PC-9 (cell line): ENCODE results near the gene CTPS2. TPM values are rescaled to one million over a fixed set of nuclear protein-coding genes. Genes with fewer than 3 reads are reported as not detected.

ENCODE experiments used
- BruUV-seq: library from RNA; stranded (reverse); fragments of 400-500 nt; replicated peaks from 2 replicates; lab custom pipeline; 2021; lab: Mats Ljungman, UMichigan
- CTCF ChIA-PET: fragments of 300-600 bp; sonication (Branson Sonifier 250); formaldehyde crosslinking; loops from one replicate; lab custom pipeline; 2022; ENCODE audit warnings: antibody characterized with exemption; lab: Charles Lee
- POLR2A ChIA-PET: fragments of 300-600 bp; sonication (Branson Sonifier 250); formaldehyde crosslinking; loops from one replicate; lab custom pipeline; 2022; ENCODE audit warnings: antibody characterized with exemption; ENCODE audit not compliant: unreplicated experiment; lab: Charles Lee
- DNase-seq, 2 experiments: peaks; one replicate each; pipeline versions ENCODE4 v3.0.0 to v3.0.0-alpha.2; 2015 to 2022; ENCODE audit warnings: mixed read lengths in 1 of 2
- H2AFZ ChIP-seq: fragments of 200-600 bp; sonication (generic); 2 replicates; pipeline ENCODE4 v1.8.1; 2017; ENCODE audit warnings: antibody characterized with exemption
- H3F3A ChIP-seq: fragments of 200-600 bp; sonication (generic); 2 replicates; pipeline ENCODE4 v1.8.1; 2017; ENCODE audit warnings: antibody characterized with exemption, mild to moderate bottlenecking, low read depth; ENCODE audit not compliant: insufficient read depth
- H3K27ac ChIP-seq: fragments of 200-600 bp; sonication (generic); 2 replicates; pipeline ENCODE4 v1.6.1; 2016; ENCODE audit warnings: mixed run types
- H3K27me3 ChIP-seq: fragments of 200-600 bp; sonication (generic); 2 replicates; pipeline ENCODE4 v1.6.1; 2016; ENCODE audit warnings: low read depth, mixed run types; ENCODE audit not compliant: insufficient read depth
- H3K36me3 ChIP-seq: fragments of 200-600 bp; sonication (generic); 2 replicates; pipeline ENCODE4 v1.6.1; 2016; ENCODE audit warnings: low read depth, mixed run types
- H3K4me1 ChIP-seq: fragments of 200-600 bp; sonication (generic); replicated peaks from 2 replicates; pipeline ENCODE4 v1.6.1; 2016; ENCODE audit warnings: mixed run types; ENCODE audit not compliant: insufficient read depth
- H3K4me2 ChIP-seq: fragments of 200-600 bp; sonication (generic); 2 replicates; pipeline ENCODE4 v1.6.1; 2017; ENCODE audit warnings: mixed run types
- H3K4me3 ChIP-seq: fragments of 200-600 bp; sonication (generic); 2 replicates; pipeline ENCODE4 v1.6.1; 2016; ENCODE audit warnings: mixed run types
- H3K79me2 ChIP-seq: fragments of 200-600 bp; sonication (generic); 2 replicates; pipeline ENCODE4 v1.6.1; 2017; ENCODE audit warnings: low read depth, mixed run types
- H3K9me2 ChIP-seq: fragments of 200-600 bp; sonication (generic); 2 replicates; pipeline ENCODE4 v1.8.1; 2017; ENCODE audit warnings: mild to moderate bottlenecking; ENCODE audit not compliant: insufficient read depth
- H3K9me3 ChIP-seq: fragments of 200-600 bp; sonication (generic); 2 replicates; pipeline ENCODE4 v1.8.1; 2016; ENCODE audit warnings: low read depth; ENCODE audit not compliant: insufficient read depth
- H4K20me1 ChIP-seq: fragments of 200-600 bp; sonication (generic); 2 replicates; pipeline ENCODE4 v1.8.1; 2017; ENCODE audit not compliant: insufficient read depth
- EZH2 ChIP-seq: fragments of 200-600 bp; sonication (generic); IDR thresholded peaks from 2 replicates; pipeline ENCODE4 v1.8.0; 2017; ENCODE audit warnings: antibody characterized with exemption, low read depth
- intact Hi-C: fragments of 100-400 bp; cut with micrococcal nuclease; formaldehyde crosslinking; loops from one replicate; pipeline ENCODE4 v1.10.0; 2022; ENCODE audit not compliant: unreplicated experiment
- total RNA-seq: library from RNA; stranded (reverse); gene quantifications from 2 replicates; pipeline ENCODE4 v1.2.3, GENCODE V29; 2021
- TF ChIP-seq, protein P1 (sequence below): fragments of 200-600 bp; sonication (generic); conservative IDR thresholded peaks from 2 replicates; pipeline ENCODE4 v1.6.1; 2017; ENCODE audit warnings: mixed run types, antibody characterized with exemption, mild to moderate bottlenecking, moderate library complexity

The CTPS2 gene
- total RNA-seq, 1 experiment from 2014 or later: 15.8 TPM

DNA sequence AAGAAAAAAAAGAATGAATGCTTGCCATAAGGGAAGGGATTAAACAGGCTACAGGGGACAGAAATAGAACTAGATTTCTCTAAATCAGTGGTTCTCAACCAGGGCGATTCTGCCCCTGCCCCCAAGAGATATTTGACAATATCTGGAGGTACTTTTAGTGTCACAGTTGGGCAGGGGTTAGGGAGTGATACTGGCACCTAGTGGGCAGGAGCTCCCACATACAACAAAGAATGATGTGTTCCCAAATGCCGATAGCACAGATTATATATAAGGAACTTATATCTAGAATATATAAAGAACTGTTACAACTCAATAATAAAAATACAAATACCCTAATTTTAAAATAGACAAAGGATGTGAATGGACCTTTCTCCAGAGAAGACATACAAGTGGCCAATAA is 47.8 kb downstream of the CTPS2 start:
- Histone ChIP-seq H3K36me3 (no peaks in the 10 kb centered on the region), H3F3A (no peaks in the 10 kb centered on the region), H3K27me3 (no peaks in the 10 kb centered on the region), H2AFZ (no peak overlapping the region), H3K4me3 (no peak overlapping the region), H3K4me1 (no peaks in the 10 kb centered on the region), H3K79me2 (no peaks in the 10 kb centered on the region), H3K9me3 (no peaks in the 10 kb centered on the region), H4K20me1 (no peaks in the 10 kb centered on the region), H3K9me2 (no peaks in the 10 kb centered on the region), H3K27ac (no peak overlapping the region), H3K4me2 (no peak overlapping the region)
- no TSS peak for BruUV-seq
- intact Hi-C loops: no loop called here
- no peak for DNase-seq
- ChIA-PET CTCF (no interaction called here), POLR2A (no interaction called here)
- TF ChIP-seq, protein P1, sequence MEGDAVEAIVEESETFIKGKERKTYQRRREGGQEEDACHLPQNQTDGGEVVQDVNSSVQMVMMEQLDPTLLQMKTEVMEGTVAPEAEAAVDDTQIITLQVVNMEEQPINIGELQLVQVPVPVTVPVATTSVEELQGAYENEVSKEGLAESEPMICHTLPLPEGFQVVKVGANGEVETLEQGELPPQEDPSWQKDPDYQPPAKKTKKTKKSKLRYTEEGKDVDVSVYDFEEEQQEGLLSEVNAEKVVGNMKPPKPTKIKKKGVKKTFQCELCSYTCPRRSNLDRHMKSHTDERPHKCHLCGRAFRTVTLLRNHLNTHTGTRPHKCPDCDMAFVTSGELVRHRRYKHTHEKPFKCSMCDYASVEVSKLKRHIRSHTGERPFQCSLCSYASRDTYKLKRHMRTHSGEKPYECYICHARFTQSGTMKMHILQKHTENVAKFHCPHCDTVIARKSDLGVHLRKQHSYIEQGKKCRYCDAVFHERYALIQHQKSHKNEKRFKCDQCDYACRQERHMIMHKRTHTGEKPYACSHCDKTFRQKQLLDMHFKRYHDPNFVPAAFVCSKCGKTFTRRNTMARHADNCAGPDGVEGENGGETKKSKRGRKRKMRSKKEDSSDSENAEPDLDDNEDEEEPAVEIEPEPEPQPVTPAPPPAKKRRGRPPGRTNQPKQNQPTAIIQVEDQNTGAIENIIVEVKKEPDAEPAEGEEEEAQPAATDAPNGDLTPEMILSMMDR: no peak
- TF ChIP-seq EZH2: no peak

DNA sequence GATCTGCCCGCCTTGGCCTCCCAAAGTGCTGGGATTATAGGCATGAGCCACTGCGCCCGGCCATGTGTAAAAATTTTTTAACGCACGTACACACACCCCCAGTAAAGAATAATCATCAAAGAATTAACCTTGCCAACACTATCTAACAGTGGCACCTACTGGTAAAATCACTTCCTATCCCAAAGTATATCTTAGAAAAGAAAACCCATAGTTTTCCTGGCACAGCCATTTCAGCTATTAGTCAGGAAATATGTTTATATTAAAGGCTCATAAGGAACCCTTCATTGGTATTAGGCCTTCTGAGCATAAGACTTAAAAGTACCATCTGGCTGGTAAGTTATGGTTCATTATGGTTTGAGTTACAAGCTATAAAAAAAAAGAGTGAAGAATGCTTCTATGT is 48.4 kb downstream of the CTPS2 start:
- Histone ChIP-seq H3K9me2 (no peaks in the 10 kb centered on the region), H3K4me1 (no peaks in the 10 kb centered on the region), H3F3A (no peaks in the 10 kb centered on the region), H2AFZ (no peak overlapping the region), H3K36me3 (no peaks in the 10 kb centered on the region), H3K27me3 (no peaks in the 10 kb centered on the region), H3K27ac (no peak overlapping the region), H3K79me2 (no peaks in the 10 kb centered on the region), H4K20me1 (no peaks in the 10 kb centered on the region), H3K4me2 (no peak overlapping the region), H3K4me3 (no peak overlapping the region), H3K9me3 (no peaks in the 10 kb centered on the region)
- POLR2A ChIA-PET: no interaction called here
- no peak for TF ChIP-seq EZH2
- TF ChIP-seq, protein P1: no peak
- BruUV-seq: no TSS peak
- intact Hi-C loops: no loop called here
- no peak for DNase-seq
- CTCF ChIA-PET: no interaction called here

DNA sequence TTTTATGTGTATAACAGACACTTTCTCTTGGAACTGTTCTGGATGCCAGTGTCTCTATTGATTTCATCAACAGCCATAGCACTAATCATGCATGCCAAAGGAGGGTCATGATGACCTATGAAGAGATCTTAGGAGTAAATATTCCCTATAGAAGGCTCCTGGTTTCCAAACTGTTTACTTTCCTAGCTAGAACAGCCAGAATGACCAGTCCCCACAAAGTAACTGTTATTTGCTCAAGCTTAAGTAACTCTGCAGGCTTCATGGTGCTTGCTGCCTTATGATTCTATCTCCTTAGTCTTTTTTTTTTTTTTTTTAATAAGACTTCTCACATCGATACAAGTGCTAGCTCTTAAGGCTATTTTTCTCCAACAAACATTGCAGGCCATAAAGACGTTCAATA is 50.1 kb downstream of the CTPS2 start:
- no peak for DNase-seq
- Histone ChIP-seq H3K4me2 (no peak overlapping the region), H3K4me3 (no peak overlapping the region), H3K36me3 (no peaks in the 10 kb centered on the region), H3K4me1 (no peaks in the 10 kb centered on the region), H3F3A (no peaks in the 10 kb centered on the region), H3K9me2 (no peaks in the 10 kb centered on the region), H3K27ac (no peak overlapping the region), H3K79me2 (no peaks in the 10 kb centered on the region), H4K20me1 (no peaks in the 10 kb centered on the region), H3K9me3 (no peaks in the 10 kb centered on the region), H2AFZ (no peak overlapping the region), H3K27me3 (no peaks in the 10 kb centered on the region)
- BruUV-seq: no TSS peak
- ChIA-PET POLR2A (interaction anchor here (0.7 kb wide), 1 partner anchor 507 kb away, joined by 14 read pairs; no protein-coding TSS in a partner anchor), CTCF (no interaction called here)
- intact Hi-C loops: no loop called here
- TF ChIP-seq, protein P1: no peak
- no peak for TF ChIP-seq EZH2
